ENCODE measurements around the gene NSG1. TPM values are rescaled to one million over a fixed set of nuclear protein-coding genes. Genes with fewer than 3 reads are reported as not detected.
"Not testable (repeated sequence)": the region's sequence is repeated elsewhere in the genome, so short reads cannot be mapped to it uniquely, and the experiment has no call there.

NSG1 gene
- total RNA-seq, 1 experiment from 2014 or later: 81.7 TPM

GRCh38 chr4:4437798-4438470 lies 51.0 kb downstream of the NSG1 start:
- DNase-seq (ENCODE audit: low read depth, low spot score): no peak
- in situ Hi-C loops (cut with HindIII; ENCODE audit: low pct_unique_long_range_greater_than_20kb, low sequenced_read_pairs): loop anchor here (25.0 kb wide), 1 partner anchor 151 kb away; the partner anchor contains the start of genes LYAR and ZBTB49

DNA sequence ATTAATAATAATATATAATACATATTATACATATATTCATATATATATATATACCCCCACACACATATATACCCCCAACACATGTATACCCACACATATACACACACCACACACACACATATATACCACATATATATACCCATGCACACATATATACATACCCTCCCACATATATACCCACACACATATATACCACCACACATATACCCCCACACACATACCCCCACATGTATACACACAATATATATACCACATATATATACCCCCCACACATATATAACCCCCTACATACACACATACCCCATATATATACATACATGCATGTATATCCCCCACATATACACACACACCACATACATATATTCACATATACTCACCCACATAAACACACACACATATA lies 52.0 kb downstream of the NSG1 start:
- in situ Hi-C loops (cut with HindIII; ENCODE audit: low pct_unique_long_range_greater_than_20kb, low sequenced_read_pairs): loop anchor here (25.0 kb wide), 1 partner anchor 152 kb away; the partner anchor contains the start of genes LYAR and ZBTB49
- DNase-seq (ENCODE audit: low read depth, low spot score): no peak

- in situ Hi-C loops (cut with HindIII; ENCODE audit: low pct_unique_long_range_greater_than_20kb, low sequenced_read_pairs): loop anchor here (25.0 kb wide), 1 partner anchor 152 kb away; the partner anchor contains the start of genes LYAR and ZBTB49
- DNase-seq (ENCODE audit: low read depth, low spot score): no peak
Measured at GRCh38 chr4:4439782-4440181, 52.9 kb downstream of the NSG1 start.

DNA sequence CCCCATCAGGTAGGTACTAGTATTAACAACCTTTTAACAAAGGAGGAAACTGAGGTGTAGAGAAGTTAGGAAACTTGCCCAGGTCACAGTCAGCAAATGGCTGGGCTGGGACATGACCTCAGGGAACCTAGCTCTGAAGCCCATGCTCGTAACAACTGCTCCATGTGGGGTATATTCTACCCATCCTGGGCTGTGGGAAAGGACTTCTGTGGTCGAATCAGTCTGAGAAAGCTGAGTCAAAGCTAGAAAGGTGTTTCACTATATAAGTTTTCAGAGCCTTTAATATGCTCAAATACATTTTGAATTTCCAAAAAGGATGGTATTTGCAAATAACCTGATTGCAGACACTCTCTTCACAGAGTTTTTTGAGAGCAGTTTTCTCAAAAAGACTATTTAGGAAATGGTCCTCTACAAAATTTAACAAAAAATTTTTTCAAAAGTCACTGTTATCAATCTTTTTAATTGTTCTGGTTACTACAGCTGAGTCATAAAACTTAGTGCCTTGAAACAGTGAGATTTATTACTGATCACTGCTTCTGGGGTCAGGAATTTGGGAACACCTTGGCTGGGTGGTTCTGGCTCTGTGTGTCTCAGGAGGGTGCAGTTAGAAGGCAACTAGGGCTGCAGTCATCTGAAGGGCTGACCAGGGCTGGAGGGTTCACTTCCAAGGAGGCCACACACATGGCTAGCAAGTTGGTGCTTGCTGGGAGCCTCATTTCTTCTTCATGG lies 53.6 kb downstream of the NSG1 start:
- DNase-seq (ENCODE audit: low read depth, low spot score): no peak
- in situ Hi-C loops (cut with HindIII; ENCODE audit: low pct_unique_long_range_greater_than_20kb, low sequenced_read_pairs): loop anchor here (25.0 kb wide), 1 partner anchor 153 kb away; the partner anchor contains the start of genes LYAR and ZBTB49

GRCh38 chr4:4443821-4444220 lies 56.9 kb downstream of the NSG1 start:
- in situ Hi-C loops (cut with HindIII; ENCODE audit: low pct_unique_long_range_greater_than_20kb, low sequenced_read_pairs): loop anchor here (25.0 kb wide), 1 partner anchor 157 kb away; the partner anchor contains the start of genes LYAR and ZBTB49
- no peak for DNase-seq (ENCODE audit: low read depth, low spot score)

- no peak for DNase-seq (ENCODE audit: low read depth, low spot score)
- in situ Hi-C loops (cut with HindIII; ENCODE audit: low pct_unique_long_range_greater_than_20kb, low sequenced_read_pairs): loop anchor here (25.0 kb wide), 1 partner anchor 159 kb away; the partner anchor contains the start of genes LYAR and ZBTB49
Measured at GRCh38 chr4:4446434-4446833, 59.5 kb downstream of the NSG1 start.

GRCh38 chr4:4455210-4455865 lies 68.4 kb downstream of the NSG1 start:
- DNase-seq (ENCODE audit: low read depth, low spot score): no peak
- in situ Hi-C loops (cut with HindIII; ENCODE audit: low pct_unique_long_range_greater_than_20kb, low sequenced_read_pairs): no loop called here

GRCh38 chr4:4456351-4456750 lies 69.4 kb downstream of the NSG1 start:
- no peak for DNase-seq (ENCODE audit: low read depth, low spot score)
- in situ Hi-C loops (cut with HindIII; ENCODE audit: low pct_unique_long_range_greater_than_20kb, low sequenced_read_pairs): no loop called here

GRCh38 chr4:4456816-4457578 lies 70.1 kb downstream of the NSG1 start:
- DNase-seq (ENCODE audit: low read depth, low spot score): no peak
- in situ Hi-C loops (cut with HindIII; ENCODE audit: low pct_unique_long_range_greater_than_20kb, low sequenced_read_pairs): no loop called here

GRCh38 chr4:4457803-4458553 lies 71.1 kb downstream of the NSG1 start:
- no peak for DNase-seq (ENCODE audit: low read depth, low spot score)

GRCh38 chr4:4459181-4459580 lies 72.3 kb downstream of the NSG1 start:
- in situ Hi-C loops (cut with HindIII; ENCODE audit: low pct_unique_long_range_greater_than_20kb, low sequenced_read_pairs): no loop called here
- DNase-seq (ENCODE audit: low read depth, low spot score): no peak

More at GRCh38 chr4:4457803-4458553, 71.1 kb downstream of the NSG1 start:
- in situ Hi-C loops (cut with HindIII; ENCODE audit: low pct_unique_long_range_greater_than_20kb, low sequenced_read_pairs): no loop called here

DNA sequence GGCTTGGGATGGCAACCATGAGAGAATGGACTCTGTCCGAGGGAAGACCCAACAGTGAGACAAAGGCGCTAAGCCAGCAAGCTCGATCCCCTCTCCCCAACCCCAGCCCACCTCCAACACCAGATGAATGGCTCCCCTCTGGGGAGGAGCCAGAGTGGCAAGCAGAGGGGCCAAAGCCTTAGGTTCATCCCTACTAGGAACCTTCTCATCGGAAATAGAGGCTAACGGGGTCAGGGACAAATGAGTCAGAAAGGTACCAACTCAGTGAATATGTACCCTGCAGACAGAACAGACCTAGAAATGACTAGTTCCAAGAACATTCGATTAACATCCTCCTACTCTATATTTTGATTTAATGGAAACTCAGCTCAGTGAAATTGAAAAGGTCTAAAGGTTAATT lies 73.9 kb downstream of the NSG1 start:
- DNase-seq (ENCODE audit: low read depth, low spot score): no peak
- in situ Hi-C loops (cut with HindIII; ENCODE audit: low pct_unique_long_range_greater_than_20kb, low sequenced_read_pairs): no loop called here

- in situ Hi-C loops (cut with HindIII; ENCODE audit: low pct_unique_long_range_greater_than_20kb, low sequenced_read_pairs): no loop called here
- DNase-seq (ENCODE audit: low read depth, low spot score): no peak
Measured at GRCh38 chr4:4461178-4461577, 74.3 kb downstream of the NSG1 start.

DNA sequence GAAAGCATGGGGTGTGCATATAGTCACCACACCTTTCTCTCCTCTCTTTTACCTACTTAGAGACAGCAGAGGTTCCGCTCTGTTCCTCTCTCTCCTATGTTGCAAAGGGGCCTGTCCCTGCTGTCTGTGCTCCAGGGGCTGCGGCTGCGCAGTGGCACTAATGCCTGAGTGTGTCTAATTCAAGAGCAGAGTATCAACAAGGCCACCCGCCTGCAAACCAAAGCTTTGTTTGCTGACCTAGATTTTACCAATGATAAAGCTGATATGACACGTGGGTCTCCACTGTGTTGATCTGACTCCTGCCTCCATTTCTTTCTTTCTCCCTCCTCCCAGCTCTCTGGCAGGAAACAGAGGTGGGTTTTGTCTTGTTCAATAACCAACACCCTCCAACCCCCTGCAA lies 74.9 kb downstream of the NSG1 start:
- in situ Hi-C loops (cut with HindIII; ENCODE audit: low pct_unique_long_range_greater_than_20kb, low sequenced_read_pairs): no loop called here
- no peak for DNase-seq (ENCODE audit: low read depth, low spot score)

- DNase-seq (ENCODE audit: low read depth, low spot score): no peak
- in situ Hi-C loops (cut with HindIII; ENCODE audit: low pct_unique_long_range_greater_than_20kb, low sequenced_read_pairs): no loop called here
Measured at GRCh38 chr4:4462970-4463369, 76.1 kb downstream of the NSG1 start.

DNA sequence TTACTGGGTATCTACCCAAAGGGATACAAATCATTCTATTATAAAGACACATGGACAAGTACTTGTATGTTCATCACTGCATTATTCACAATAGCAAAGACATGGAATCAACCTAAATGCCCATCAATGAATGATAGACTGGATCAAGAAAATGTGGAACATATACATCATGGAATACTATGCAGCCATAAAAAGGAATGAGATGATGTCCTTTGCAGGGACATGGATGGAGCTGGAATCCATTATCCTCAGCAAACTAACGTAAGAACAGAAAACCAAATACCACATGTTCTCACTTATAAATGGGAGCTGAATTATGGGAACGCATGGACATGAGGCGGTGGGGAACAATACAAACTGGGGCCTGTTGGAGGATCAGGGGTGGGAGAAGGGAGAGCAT lies 78.3 kb downstream of the NSG1 start:
- DNase-seq (ENCODE audit: low read depth, low spot score); in situ Hi-C loops (cut with HindIII; ENCODE audit: low pct_unique_long_range_greater_than_20kb, low sequenced_read_pairs): not testable (repeated sequence)

Measured in SK-MEL-5 (cell line).